DMS 273 (cell line): ENCODE data around the gene REV3L.
A peak's percentile ranks its signal among the peaks of the same experiment; 100 is the strongest.
"Not testable (repeated sequence)": the region's sequence is repeated elsewhere in the genome, so short reads cannot be mapped to it uniquely, and the experiment has no call there.

ENCODE experiments used
- DNase-seq: peaks from one replicate; lab custom pipeline; 2025; ENCODE audit not compliant: unreplicated experiment; lab: John Stamatoyannopoulos, UW

Gene REV3L

GRCh38 chr6:111499269-111499793 is 16.3 kb upstream of the REV3L start:
- no peak for DNase-seq

- DNase-seq = no peak
Observed at GRCh38 chr6:111494951-111495635, 12.1 kb upstream of the REV3L start.

- DNase-seq = no peak
Observed at GRCh38 chr6:111492499-111492898, 9.5 kb upstream of the REV3L start.

- no peak for DNase-seq
Observed at GRCh38 chr6:111490067-111490466, 7.0 kb upstream of the REV3L start.

GRCh38 chr6:111487661-111488060 is 4.6 kb upstream of the REV3L start:
- no peak for DNase-seq

- no peak for DNase-seq
Observed at GRCh38 chr6:111486921-111487320, 3.9 kb upstream of the REV3L start.

- no peak for DNase-seq
Observed at GRCh38 chr6:111486475-111486874, 3.5 kb upstream of the REV3L start.

GRCh38 chr6:111485342-111485741 is 2.3 kb upstream of the REV3L start:
- DNase-seq = no peak

- DNase-seq = peak; percentile 54
Observed at GRCh38 chr6:111484633-111484930, 1.6 kb upstream of the REV3L start.

GRCh38 chr6:111483736-111484632 is 966 bp upstream of the REV3L start:
- peak; percentile 96 for DNase-seq

GRCh38 chr6:111482188-111482958 is 645 bp downstream of the REV3L start:
- peak; percentile 84 for DNase-seq

- DNase-seq = no peak
Observed at GRCh38 chr6:111481836-111482187, 1.2 kb downstream of the REV3L start.

- peak; percentile 49 for DNase-seq
Observed at GRCh38 chr6:111480988-111481822, 1.8 kb downstream of the REV3L start.

- DNase-seq = peak; percentile 52
Observed at GRCh38 chr6:111478749-111479148, 4.3 kb downstream of the REV3L start.

- DNase-seq = no peak
Observed at GRCh38 chr6:111478064-111478476, 4.9 kb downstream of the REV3L start.

GRCh38 chr6:111477481-111477938 is 5.5 kb downstream of the REV3L start:
- DNase-seq = peak; percentile 43

- DNase-seq = not testable (repeated sequence)
Observed at GRCh38 chr6:111476061-111476460, 7.0 kb downstream of the REV3L start.

GRCh38 chr6:111474771-111475170 is 8.2 kb downstream of the REV3L start:
- DNase-seq = no peak

GRCh38 chr6:111474106-111474505 is 8.9 kb downstream of the REV3L start:
- DNase-seq = no peak

GRCh38 chr6:111472933-111473435 is 10.0 kb downstream of the REV3L start:
- DNase-seq = no peak
